ENCODE data around the gene SLC6A9. TPM values are rescaled to one million over a fixed set of nuclear protein-coding genes. Genes with fewer than 3 reads are reported as not detected.

SLC6A9 gene
- total RNA-seq, 2 experiments from 2014 or later: 2.6 to 5.3 TPM

GRCh38 chr1:43957407-43958040 is 73.7 kb downstream of the SLC6A9 start:
- Mint-ChIP-seq H3K27ac (no peak overlapping the region), H3K27me3 (no peaks in the 10 kb centered on the region), H3K4me1 (peaks cover 2% of the 10 kb centered on the region), H3K9me3 (ENCODE audit: low read depth) (no peaks in the 10 kb centered on the region), H3K4me3 (no peak overlapping the region), H3K36me3 (no peaks in the 10 kb centered on the region)
- no peak for DNase-seq
- CTCF ChIA-PET: interaction anchor here (0.5 to 1.8 kb wide), 3 partner anchors 10 to 908 kb away, joined by 3 to 4 read pairs (median 3); partner anchors contain the start of gene IPO13
- ATAC-seq: no peak

GRCh38 chr1:43956234-43956633 is 75.0 kb downstream of the SLC6A9 start:
- no peaks in the 10 kb centered on the region for H3K4me1 Mint-ChIP-seq
- no peak overlapping the region for H3K4me3 Mint-ChIP-seq
- DNase-seq (no peak), ATAC-seq (no peak)
- CTCF ChIA-PET: interaction anchor here (0.9 to 1.4 kb wide), 2 partner anchors 9 to 10 kb away, joined by 3 to 4 read pairs; partner anchors contain the start of gene IPO13
- no peaks in the 10 kb centered on the region for H3K9me3 Mint-ChIP-seq (ENCODE audit: low read depth)
- H3K36me3 Mint-ChIP-seq: no peaks in the 10 kb centered on the region
- no peaks in the 10 kb centered on the region for H3K27me3 Mint-ChIP-seq
- no peak overlapping the region for H3K27ac Mint-ChIP-seq

- H3K36me3 Mint-ChIP-seq: peaks cover 5% of the 10 kb centered on the region
- no peak for ATAC-seq
These were observed 77.2 kb downstream of the SLC6A9 start for GRCh38 chr1:43954036-43954435.

GRCh38 chr1:43953361-43953760 is 77.9 kb downstream of the SLC6A9 start:
- H3K36me3 Mint-ChIP-seq: peaks cover 5% of the 10 kb centered on the region
- DNase-seq (no peak), ATAC-seq (no peak)
- H3K27me3 Mint-ChIP-seq: no peaks in the 10 kb centered on the region
- H3K4me1 Mint-ChIP-seq: peaks cover 6% of the 10 kb centered on the region
- H3K4me3 Mint-ChIP-seq: no peak overlapping the region
- H3K9me3 Mint-ChIP-seq (ENCODE audit: low read depth): no peaks in the 10 kb centered on the region
- CTCF ChIA-PET: interaction anchor here (0.7 to 2.3 kb wide), 3 partner anchors 17 to 190 kb away, joined by 3 to 8 read pairs (median 3); partner anchors contain the start of gene ARTN
- no peak overlapping the region for H3K27ac Mint-ChIP-seq

More at GRCh38 chr1:43954036-43954435, 77.2 kb downstream of the SLC6A9 start:
- H3K9me3 Mint-ChIP-seq (ENCODE audit: low read depth): no peaks in the 10 kb centered on the region
- no peak for DNase-seq
- H3K27me3 Mint-ChIP-seq: no peaks in the 10 kb centered on the region
- no peak overlapping the region for H3K27ac Mint-ChIP-seq
- H3K4me3 Mint-ChIP-seq: no peak overlapping the region
- CTCF ChIA-PET: interaction anchor here (1.0 to 2.3 kb wide), 2 partner anchors 18 to 20 kb away, joined by 3 to 8 read pairs; partner anchors contain the start of gene ARTN
- H3K4me1 Mint-ChIP-seq: no peaks in the 10 kb centered on the region

GRCh38 chr1:43952731-43953346 is 78.4 kb downstream of the SLC6A9 start:
- ATAC-seq (no peak), DNase-seq (no peak)
- Mint-ChIP-seq H3K9me3 (ENCODE audit: low read depth) (no peaks in the 10 kb centered on the region), H3K36me3 (peaks cover 5% of the 10 kb centered on the region), H3K27ac (no peak overlapping the region), H3K4me3 (no peak overlapping the region), H3K4me1 (peaks cover 11% of the 10 kb centered on the region), H3K27me3 (no peaks in the 10 kb centered on the region)
- CTCF ChIA-PET: interaction anchor here (0.7 to 2.3 kb wide), 2 partner anchors 18 to 190 kb away, joined by 3 to 8 read pairs; partner anchors contain the start of gene ARTN

- H3K27ac Mint-ChIP-seq: no peak overlapping the region
- DNase-seq: no peak
- ATAC-seq: no peak
- no peaks in the 10 kb centered on the region for H3K27me3 Mint-ChIP-seq
- H3K9me3 Mint-ChIP-seq (ENCODE audit: low read depth): no peaks in the 10 kb centered on the region
- H3K4me3 Mint-ChIP-seq: no peak overlapping the region
- peaks cover 14% of the 10 kb centered on the region for H3K4me1 Mint-ChIP-seq
- H3K36me3 Mint-ChIP-seq: peaks cover 5% of the 10 kb centered on the region
- CTCF ChIA-PET: interaction anchor here (9.4 kb wide), 1 partner anchor 16 kb away, joined by 123 read pairs; the partner anchor contains the start of gene ARTN
These were observed 80.0 kb downstream of the SLC6A9 start for GRCh38 chr1:43951021-43951985.

GRCh38 chr1:43949678-43950077 is 81.6 kb downstream of the SLC6A9 start:
- Mint-ChIP-seq H3K27ac (no peak overlapping the region), H3K4me1 (peaks cover 28% of the 10 kb centered on the region), H3K27me3 (no peaks in the 10 kb centered on the region), H3K9me3 (ENCODE audit: low read depth) (no peaks in the 10 kb centered on the region), H3K36me3 (peaks cover 9% of the 10 kb centered on the region), H3K4me3 (no peak overlapping the region)
- CTCF ChIA-PET: interaction anchor here (9.4 kb wide), 1 partner anchor 14 kb away, joined by 123 read pairs; the partner anchor contains the start of gene ARTN
- ATAC-seq (no peak), DNase-seq (no peak)

GRCh38 chr1:43947874-43948437 is 83.3 kb downstream of the SLC6A9 start:
- H3K9me3 Mint-ChIP-seq (ENCODE audit: low read depth): no peaks in the 10 kb centered on the region
- H3K27me3 Mint-ChIP-seq: no peaks in the 10 kb centered on the region
- no peak for ATAC-seq
- H3K36me3 Mint-ChIP-seq: peaks cover 9% of the 10 kb centered on the region
- no peak for DNase-seq
- H3K4me3 Mint-ChIP-seq: peak overlapping the region; percentile 92
- CTCF ChIA-PET: interaction anchor here (1.2 to 9.4 kb wide), 5 partner anchors 10 to 184 kb away, joined by 4 to 123 read pairs (median 7); partner anchors contain the start of gene ARTN
- H3K27ac Mint-ChIP-seq: peak overlapping the region; percentile 20
- peaks cover 32% of the 10 kb centered on the region for H3K4me1 Mint-ChIP-seq

GRCh38 chr1:43947061-43947873 is 84.0 kb downstream of the SLC6A9 start:
- Mint-ChIP-seq H3K4me1 (peaks cover 35% of the 10 kb centered on the region), H3K4me3 (peak overlapping the region; percentile 92), H3K27me3 (no peaks in the 10 kb centered on the region), H3K36me3 (peaks cover 10% of the 10 kb centered on the region), H3K27ac (peak overlapping the region; percentile 91), H3K9me3 (ENCODE audit: low read depth) (no peaks in the 10 kb centered on the region)
- DNase-seq (peak; percentile 57), ATAC-seq (no peak)
- CTCF ChIA-PET: interaction anchor here (0.7 to 9.4 kb wide), 11 partner anchors 8 to 303 kb away, joined by 3 to 123 read pairs (median 7); partner anchors contain the start of genes ARTN and DPH2
